ENCODE data around the gene ZNF594. TPM values are rescaled to one million over a fixed set of nuclear protein-coding genes. Genes with fewer than 3 reads are reported as not detected.
"Not testable (repeated sequence)": the region's sequence is repeated elsewhere in the genome, so short reads cannot be mapped to it uniquely, and the experiment has no call there.

The ZNF594 gene
- total RNA-seq, 4 donors from 2014 or later = 19.6 to 37.2 (median 25.6) TPM

DNA sequence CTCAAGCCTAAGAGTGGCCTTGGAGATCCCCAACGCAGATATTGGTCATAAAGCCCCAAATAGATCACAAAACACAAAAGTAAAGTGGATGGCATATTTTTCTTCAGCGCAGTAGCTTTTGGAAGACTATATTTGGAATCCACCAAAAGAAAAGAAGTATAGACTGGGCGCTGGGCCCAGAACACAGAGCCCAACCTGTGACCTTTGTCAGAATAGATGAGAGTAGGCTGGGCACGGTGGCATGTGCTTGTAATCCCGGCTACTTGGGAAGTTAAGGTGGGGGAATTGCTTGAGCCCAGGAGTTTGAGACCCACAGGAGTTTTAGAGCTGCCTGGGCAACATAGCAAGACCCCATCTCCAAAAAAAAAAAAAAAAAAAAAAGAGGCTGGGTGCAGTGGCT is 28.4 kb upstream of the ZNF594 start:
- Histone ChIP-seq H3K4me3 (no peak overlapping the region), H3K36me3 (peaks cover 0 to 80% (median 0%) of the 10 kb centered on the region in 3 donors), H3K4me1 (peaks cover 0 to 3% (median 0%) of the 10 kb centered on the region in 4 donors), H3K27ac (peak overlapping the region in 1 of 4 donors; percentile 72), H3K27me3 (no peaks in the 10 kb centered on the region), H3K9me3 (no peaks in the 10 kb centered on the region)
- DNase-seq (ENCODE audit: low spot score in 2 of 2) = no peak
- 83 to 84% methylated on average over 5 of the region's 5 CpGs for WGBS, 2 donors
- TF ChIP-seq EP300 (IDR thresholded peaks at IDR 0.05) (no peak), POLR2A (IDR thresholded peaks at IDR 0.05) (no peak)
- TF ChIP-seq, protein P1, sequence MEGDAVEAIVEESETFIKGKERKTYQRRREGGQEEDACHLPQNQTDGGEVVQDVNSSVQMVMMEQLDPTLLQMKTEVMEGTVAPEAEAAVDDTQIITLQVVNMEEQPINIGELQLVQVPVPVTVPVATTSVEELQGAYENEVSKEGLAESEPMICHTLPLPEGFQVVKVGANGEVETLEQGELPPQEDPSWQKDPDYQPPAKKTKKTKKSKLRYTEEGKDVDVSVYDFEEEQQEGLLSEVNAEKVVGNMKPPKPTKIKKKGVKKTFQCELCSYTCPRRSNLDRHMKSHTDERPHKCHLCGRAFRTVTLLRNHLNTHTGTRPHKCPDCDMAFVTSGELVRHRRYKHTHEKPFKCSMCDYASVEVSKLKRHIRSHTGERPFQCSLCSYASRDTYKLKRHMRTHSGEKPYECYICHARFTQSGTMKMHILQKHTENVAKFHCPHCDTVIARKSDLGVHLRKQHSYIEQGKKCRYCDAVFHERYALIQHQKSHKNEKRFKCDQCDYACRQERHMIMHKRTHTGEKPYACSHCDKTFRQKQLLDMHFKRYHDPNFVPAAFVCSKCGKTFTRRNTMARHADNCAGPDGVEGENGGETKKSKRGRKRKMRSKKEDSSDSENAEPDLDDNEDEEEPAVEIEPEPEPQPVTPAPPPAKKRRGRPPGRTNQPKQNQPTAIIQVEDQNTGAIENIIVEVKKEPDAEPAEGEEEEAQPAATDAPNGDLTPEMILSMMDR (IDR thresholded peaks at IDR 0.05) = no peak

DNA sequence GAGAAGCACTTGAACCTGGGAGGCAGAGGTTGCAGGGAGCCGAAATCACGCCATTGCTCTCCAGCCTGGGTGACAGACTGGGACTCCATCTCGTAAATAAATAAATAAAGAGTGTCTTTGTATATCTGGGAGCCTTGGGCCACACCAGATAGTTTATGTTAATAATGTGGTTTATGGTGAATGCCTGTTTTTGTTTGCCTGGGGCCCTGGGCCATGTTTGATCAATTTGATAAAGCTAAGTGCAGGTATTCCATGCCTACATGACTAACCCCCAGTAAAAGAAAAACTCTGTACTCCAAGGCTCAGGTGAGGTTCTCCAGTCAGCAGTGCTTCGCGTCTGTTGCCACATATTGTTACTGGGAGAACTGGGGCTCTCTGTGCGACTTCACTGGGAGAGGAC is 27.9 kb upstream of the ZNF594 start:
- H3K36me3 ChIP-seq = peaks cover 0 to 79% (median 0%) of the 10 kb centered on the region in 3 donors
- no peaks in the 10 kb centered on the region for H3K27me3 ChIP-seq
- 82 to 86% methylated on average over 6 of the region's 6 CpGs for WGBS, 2 donors
- H3K4me1 ChIP-seq = peaks cover 0 to 3% (median 0%) of the 10 kb centered on the region in 4 donors
- TF ChIP-seq, protein P1 (IDR thresholded peaks at IDR 0.05) = no peak
- TF ChIP-seq EP300 (IDR thresholded peaks at IDR 0.05) (no peak), POLR2A (IDR thresholded peaks at IDR 0.05) (no peak)
- H3K27ac ChIP-seq = no peak overlapping the region
- no peaks in the 10 kb centered on the region for H3K9me3 ChIP-seq
- no peak for DNase-seq (ENCODE audit: low spot score in 2 of 2)
- H3K4me3 ChIP-seq = no peak overlapping the region

DNA sequence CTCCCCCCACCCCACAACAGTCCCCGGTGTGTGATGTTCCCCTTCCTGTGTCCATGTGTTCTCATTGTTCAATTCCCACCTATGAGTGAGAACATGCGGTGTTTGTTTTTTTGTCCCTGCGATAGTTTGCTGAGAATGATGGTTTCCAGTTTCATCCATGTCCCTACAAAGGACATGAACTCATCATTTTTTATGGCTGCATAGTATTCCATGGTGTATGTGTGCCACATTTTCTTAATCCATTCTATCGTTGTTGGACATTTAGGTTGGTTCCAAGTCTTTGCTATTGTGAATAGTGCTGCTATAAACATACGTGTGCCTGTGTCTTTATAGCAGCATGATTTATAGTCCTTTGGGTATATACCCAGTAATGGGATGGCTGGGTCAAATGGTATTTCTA is 25.9 kb upstream of the ZNF594 start:
- H3K27me3 ChIP-seq; H3K4me1 ChIP-seq; H3K27ac ChIP-seq; DNase-seq (ENCODE audit: low spot score in 2 of 2); H3K9me3 ChIP-seq; H3K4me3 ChIP-seq: not testable (repeated sequence)
- H3K36me3 ChIP-seq = peaks cover 0 to 75% (median 0%) of the 10 kb centered on the region in 3 donors
- 90 to 97% methylated on average over 4 of the region's 5 CpGs for WGBS, 2 donors

DNA sequence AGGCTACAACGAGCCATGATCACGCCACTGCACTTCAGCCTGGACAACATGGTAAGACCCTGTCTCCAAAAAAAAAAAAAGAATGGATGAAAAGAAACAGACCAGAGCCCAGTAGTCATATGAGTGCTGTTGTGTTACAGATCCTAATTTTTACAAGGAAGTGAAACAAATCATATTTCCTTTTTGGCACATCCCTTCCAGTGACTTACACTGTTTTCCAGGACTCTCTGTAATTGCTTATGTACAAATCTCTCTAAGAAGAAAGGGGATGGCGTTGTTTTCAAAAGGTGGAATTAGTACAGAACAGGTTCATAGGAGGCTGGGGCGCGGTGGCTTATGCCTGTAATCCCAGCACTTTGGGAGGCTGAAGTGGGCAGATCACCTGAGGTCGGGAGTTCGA is 19.8 kb upstream of the ZNF594 start:
- H3K27ac ChIP-seq = peak overlapping the region in 2 of 4 donors; percentile 62 to 72
- H3K36me3 ChIP-seq = peaks cover 0 to 71% (median 0%) of the 10 kb centered on the region in 3 donors
- no peaks in the 10 kb centered on the region for H3K4me1 ChIP-seq
- no peaks in the 10 kb centered on the region for H3K27me3 ChIP-seq
- H3K4me3 ChIP-seq = no peak overlapping the region
- no peak for DNase-seq (ENCODE audit: low spot score in 2 of 2)
- TF ChIP-seq, protein P1 (IDR thresholded peaks at IDR 0.05) = no peak
- peak; percentile 22 to 27 for TF ChIP-seq EP300 (IDR thresholded peaks at IDR 0.05)
- H3K9me3 ChIP-seq = no peaks in the 10 kb centered on the region
- 93 to 95% methylated on average over 7 of the region's 7 CpGs for WGBS, 2 donors

DNA sequence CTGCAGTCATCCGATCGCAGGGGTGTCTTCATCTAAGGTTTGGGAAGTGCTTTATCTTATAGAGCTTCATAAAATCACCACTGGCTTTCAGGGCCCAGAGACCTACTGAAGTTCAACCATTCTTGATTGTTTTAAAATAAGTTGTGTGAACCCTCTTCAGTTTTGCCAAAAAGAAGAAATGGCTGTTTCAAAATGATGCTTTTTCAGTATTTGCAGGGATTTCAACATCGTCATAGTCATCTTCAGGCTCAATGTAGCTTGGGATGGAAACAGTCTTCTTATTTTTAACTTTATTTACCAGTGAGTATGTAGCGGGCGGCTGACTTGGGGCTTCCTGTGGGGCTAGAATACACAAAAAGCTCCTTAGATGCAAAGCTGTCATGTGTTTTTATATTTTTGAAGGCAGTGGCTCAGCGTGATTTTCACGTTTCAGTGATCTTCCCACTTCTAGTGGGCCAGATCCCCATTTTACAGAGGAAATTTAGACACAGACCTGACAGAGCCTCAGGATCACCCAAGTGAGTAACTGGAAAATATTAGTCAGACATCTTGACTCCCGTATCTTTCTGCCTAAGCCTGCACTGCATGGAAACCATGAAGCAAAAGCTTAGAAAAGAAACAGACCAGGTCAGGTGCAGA is 19.1 kb upstream of the ZNF594 start:
- WGBS, 2 donors = 81 to 86% methylated on average over 8 of the region's 8 CpGs
- peaks cover 0 to 64% (median 0%) of the 10 kb centered on the region in 3 donors for H3K36me3 ChIP-seq
- DNase-seq (ENCODE audit: low spot score in 2 of 2) = no peak

More for the DNA sequence above, 19.1 kb upstream of the ZNF594 start:
- H3K4me1 ChIP-seq = no peaks in the 10 kb centered on the region
- H3K9me3 ChIP-seq = no peaks in the 10 kb centered on the region
- peak overlapping the region in 2 of 4 donors; percentile 64 to 72 for H3K27ac ChIP-seq
- no peak overlapping the region for H3K4me3 ChIP-seq
- peak; percentile 43 to 58 for TF ChIP-seq EP300 (IDR thresholded peaks at IDR 0.05)
- TF ChIP-seq, protein P1 (IDR thresholded peaks at IDR 0.05) = no peak
- no peaks in the 10 kb centered on the region for H3K27me3 ChIP-seq

All from tibial nerve (tissue), 4 donors.